Heart right ventricle (tissue), 16 donors: ENCODE results near the gene CMKLR1. TPM values are rescaled to one million over a fixed set of nuclear protein-coding genes. Genes with fewer than 3 reads are reported as not detected.

Source experiments
- ATAC-seq, 8 donors: fragments of 200-7000 bp; cut with Tn5 transposase; one replicate each; pipeline ENCODE4 v1.9.1; 2020; ENCODE audit warnings: mild to moderate bottlenecking in 8 of 8, moderate library complexity in 8 of 8, moderate number of reproducible peaks in 1 of 8
- DNase-seq, 2 donors: peaks; one replicate each; pipeline ENCODE4 v3.0.0-alpha.2; 2020
- H3K27ac ChIP-seq, 10 donors: fragments of 200-600 bp; sonication (generic) in 2 of 10; one replicate each; pipeline versions ENCODE4 v1.5.0 to v1.8.0; 2020 to 2022; ENCODE audit warnings: mild to moderate bottlenecking in 3 of 10
- H3K27me3 ChIP-seq, 7 donors: fragments of 200-600 bp; one replicate each; pipeline ENCODE4 v1.8.0; 2021 to 2022; ENCODE audit warnings: mild to moderate bottlenecking in 2 of 7
- H3K36me3 ChIP-seq, 9 donors: fragments of 200-600 bp; sonication (generic) in 1 of 9; one replicate each; pipeline versions ENCODE4 v1.5.0 to v1.8.0; 2020 to 2022; ENCODE audit warnings: mild to moderate bottlenecking in 2 of 9
- H3K4me1 ChIP-seq, 9 donors: fragments of 200-600 bp; sonication (generic) in 1 of 9; one replicate each; pipeline versions ENCODE4 v1.5.0 to v1.8.0; 2020 to 2022; ENCODE audit warnings: mild to moderate bottlenecking in 4 of 9
- H3K4me3 ChIP-seq, 10 donors: fragments of 200-600 bp; sonication (generic) in 2 of 10; one replicate each; pipeline versions ENCODE4 v1.5.0 to v1.8.0; 2020 to 2022; ENCODE audit warnings: mild to moderate bottlenecking in 7 of 10, moderate library complexity in 2 of 10
- H3K9me3 ChIP-seq, 11 donors: fragments of 200-600 bp in 10 of 11; sonication (generic) in 2 of 11; one replicate each; pipeline versions ENCODE4 v1.5.0 to v1.8.0; 2013 to 2022; ENCODE audit warnings: mild to moderate bottlenecking in 2 of 11, control low read depth in 1 of 11, moderate library complexity in 1 of 11
- WGBS, 2 donors: extraction: QIAGEN DNeasy Blood & Tissue Kit; methylation state at CpG; one replicate each; pipeline ENCODE4 v1.1.7; 2013; ENCODE audit warnings: inconsistent platforms in 1 of 2; 5-methylcytosine and 5-hydroxymethylcytosine counted together
- intact Hi-C, 10 donors: fragments of 100-400 bp; cut with DNase I; formaldehyde crosslinking; loops; one replicate each; pipeline versions ENCODE4 v1.11.1 to v1.14.2; 2022
- polyA plus RNA-seq, 2 donors: library from polyadenylated mRNA; stranded (reverse); fragments of 200-250 nt; gene quantifications; one replicate each; pipeline ENCODE4 v1.2.3, GENCODE V29; 2013
- total RNA-seq, 10 donors: library from RNA; stranded (reverse); fragmentation: NEBNext Ultra II Directional in 3 of 10; extraction: Animal tissue kit (Norgen Biotek cat#: 25700) in 3 of 10; gene quantifications; one replicate each; pipeline versions ENCODE4 v1.2.1 to v1.2.4, GENCODE V29; 2021 to 2023
- TF ChIP-seq, protein P1 (sequence below), 9 donors: fragments of 200-600 bp; sonication (generic) in 2 of 9; IDR thresholded peaks; one replicate each; pipeline versions ENCODE4 v1.5.0 to v1.8.0; 2021 to 2022; ENCODE audit warnings: antibody characterized with exemption in 9 of 9, mild to moderate bottlenecking in 5 of 9, moderate library complexity in 1 of 9
- donor health status: Arrhythmogenic right ventricular cardiomyopathy.
- donor health status: ischemic (EF 13 %, LVEDD 7.1; RV severe dilation, severe dysfunction).
- donor health status: healthy with polysubstance abuse.
- donor health status: DM: no; HTN: yes; CAD: no.
- donor health status: DM: no; HTN: no; CAD: no.
- donor health status: ischemic (EF 25% LVEDD 6.9; RV normal size, moderate dysfunction).
- donor health status: ischemic (EF 25% LVEDD 5.7; RV mildly dilated, moderate dysfunction).
- donor health status: healthy.
- donor health status: DM: yes; HTN: yes; CAD: no.
- donor health status: Ischemic cardiomyopathy.
- donor health status: ischemic (EF 35%, LVEDD 5.7; RV mildly dilated, moderate dysfunction).
- donor health status: nonischemic (EF 11% LVEDD 7.7; RV severe dilation, severe dysfunction).
- donor health status: DM: yes; HTN: yes; CAD: no.
- donor health status: PGD.
- donor health status: ischemic (EF 29% LVEDD 5.4; RV normal size, mild dysfunction).
- donor health status: nonischemic (EF 23%, LVEDD 6.1; RV moderate dilation, normal function).

The CMKLR1 gene
- total and polyA plus RNA-seq, 12 donors: 2.2 to 24.0 (median 5.1) TPM

- TF ChIP-seq, protein P1, sequence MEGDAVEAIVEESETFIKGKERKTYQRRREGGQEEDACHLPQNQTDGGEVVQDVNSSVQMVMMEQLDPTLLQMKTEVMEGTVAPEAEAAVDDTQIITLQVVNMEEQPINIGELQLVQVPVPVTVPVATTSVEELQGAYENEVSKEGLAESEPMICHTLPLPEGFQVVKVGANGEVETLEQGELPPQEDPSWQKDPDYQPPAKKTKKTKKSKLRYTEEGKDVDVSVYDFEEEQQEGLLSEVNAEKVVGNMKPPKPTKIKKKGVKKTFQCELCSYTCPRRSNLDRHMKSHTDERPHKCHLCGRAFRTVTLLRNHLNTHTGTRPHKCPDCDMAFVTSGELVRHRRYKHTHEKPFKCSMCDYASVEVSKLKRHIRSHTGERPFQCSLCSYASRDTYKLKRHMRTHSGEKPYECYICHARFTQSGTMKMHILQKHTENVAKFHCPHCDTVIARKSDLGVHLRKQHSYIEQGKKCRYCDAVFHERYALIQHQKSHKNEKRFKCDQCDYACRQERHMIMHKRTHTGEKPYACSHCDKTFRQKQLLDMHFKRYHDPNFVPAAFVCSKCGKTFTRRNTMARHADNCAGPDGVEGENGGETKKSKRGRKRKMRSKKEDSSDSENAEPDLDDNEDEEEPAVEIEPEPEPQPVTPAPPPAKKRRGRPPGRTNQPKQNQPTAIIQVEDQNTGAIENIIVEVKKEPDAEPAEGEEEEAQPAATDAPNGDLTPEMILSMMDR (IDR thresholded peaks at IDR 0.05): no peak
- Histone ChIP-seq H3K4me1 (peaks cover 0 to 12% (median 0%) of the 10 kb centered on the region in 9 donors), H3K9me3 (peaks cover 0 to 15% (median 13%) of the 10 kb centered on the region in 11 donors), H3K27ac (no peak overlapping the region), H3K4me3 (no peak overlapping the region), H3K36me3 (no peaks in the 10 kb centered on the region), H3K27me3 (peaks cover 0 to 6% (median 0%) of the 10 kb centered on the region in 7 donors)
- intact Hi-C loops: no loop called here
- WGBS, 2 donors: 92 to 95% methylated on average over 1 of the region's 1 CpG
- ATAC-seq (no peak), DNase-seq (no peak)
Observed at GRCh38 chr12:108265505-108265904, 73.6 kb downstream of the CMKLR1 start.

- H3K4me1 ChIP-seq: no peaks in the 10 kb centered on the region
- peaks cover 0 to 9% (median 0%) of the 10 kb centered on the region in 7 donors for H3K27me3 ChIP-seq
- intact Hi-C loops: no loop called here
- H3K27ac ChIP-seq: no peak overlapping the region
- no peaks in the 10 kb centered on the region for H3K36me3 ChIP-seq
- no peak overlapping the region for H3K4me3 ChIP-seq
- ATAC-seq (no peak), DNase-seq (no peak)
- H3K9me3 ChIP-seq: peaks cover 0 to 33% (median 21%) of the 10 kb centered on the region in 11 donors
- TF ChIP-seq, protein P1 (IDR thresholded peaks at IDR 0.05): no peak
Observed at GRCh38 chr12:108260969-108261368, 78.1 kb downstream of the CMKLR1 start.

DNA sequence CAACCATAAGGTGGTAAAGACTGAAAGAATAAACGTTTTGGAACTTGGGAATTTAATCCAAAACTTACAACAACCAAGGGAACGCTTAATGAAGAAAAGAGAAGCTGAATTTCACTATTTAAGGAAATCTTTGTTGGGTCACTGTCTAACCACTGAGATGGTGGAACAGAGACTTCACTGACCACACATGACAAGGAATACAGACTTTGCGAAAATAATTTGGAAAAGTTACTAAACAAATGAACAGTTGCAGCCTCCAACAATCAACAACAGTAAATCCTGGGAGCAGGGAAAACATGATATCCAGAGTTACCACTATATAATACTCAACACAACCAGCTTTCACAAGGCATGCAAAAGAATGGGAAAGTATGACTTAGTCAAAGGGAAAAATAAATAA is 79.1 kb downstream of the CMKLR1 start:
- DNase-seq (no peak), ATAC-seq (no peak)
- intact Hi-C loops: no loop called here
- WGBS, 2 donors: 45 to 69% methylated on average over 3 of the region's 3 CpGs
- Histone ChIP-seq H3K27ac (no peak overlapping the region), H3K4me1 (no peaks in the 10 kb centered on the region), H3K36me3 (no peaks in the 10 kb centered on the region), H3K27me3 (peaks cover 0 to 9% (median 0%) of the 10 kb centered on the region in 7 donors), H3K9me3 (peaks cover 0 to 33% (median 21%) of the 10 kb centered on the region in 11 donors), H3K4me3 (no peak overlapping the region)
- TF ChIP-seq, protein P1 (IDR thresholded peaks at IDR 0.05): no peak

DNA sequence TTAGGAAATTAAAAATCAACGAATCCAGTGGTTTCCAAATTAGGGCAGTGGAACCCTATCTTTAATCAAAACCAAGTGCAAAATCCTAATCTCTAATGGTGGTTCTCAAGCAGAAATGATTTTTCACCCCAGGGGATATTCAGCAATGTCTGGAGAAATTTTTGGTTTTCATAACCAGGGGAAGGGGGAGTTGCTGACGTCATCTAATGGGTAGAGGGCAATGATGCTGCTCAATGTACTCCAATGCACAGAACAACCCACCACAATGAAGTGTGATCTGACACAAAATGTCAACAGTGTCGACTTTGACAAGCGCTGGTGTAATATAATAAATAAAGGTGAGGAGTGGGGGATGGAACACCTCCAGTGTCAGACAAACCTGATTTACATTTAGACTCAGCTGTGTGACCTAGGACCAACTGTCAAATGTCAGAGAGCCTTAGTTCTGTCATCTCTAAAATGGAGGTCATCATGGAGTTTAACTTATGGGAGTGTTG is 81.5 kb downstream of the CMKLR1 start:
- ATAC-seq (no peak), DNase-seq (no peak)
- peaks cover 0 to 13% (median 5%) of the 10 kb centered on the region in 7 donors for H3K27me3 ChIP-seq
- H3K9me3 ChIP-seq: peaks cover 0 to 33% (median 21%) of the 10 kb centered on the region in 11 donors
- H3K4me3 ChIP-seq: no peak overlapping the region
- H3K36me3 ChIP-seq: no peaks in the 10 kb centered on the region
- 75 to 76% methylated on average over 4 of the region's 4 CpGs for WGBS, 2 donors
- TF ChIP-seq, protein P1 (IDR thresholded peaks at IDR 0.05): no peak
- H3K27ac ChIP-seq: no peak overlapping the region
- intact Hi-C loops: no loop called here
- no peaks in the 10 kb centered on the region for H3K4me1 ChIP-seq
